Upper lobe of left lung (tissue), 4 donors: ENCODE data around the gene FBH1.

Experiments used
- EP300 ChIP-seq, 4 donors: sonication (generic); formaldehyde crosslinking; IDR thresholded peaks; one replicate each; pipeline ENCODE4 v1.5.1; 2017; ENCODE audit warnings: antibody characterized with exemption in 4 of 4, control low read depth in 2 of 4
- TF ChIP-seq, protein P1 (sequence below), 6 experiments: fragments of 450-650 bp in 4 of 6; fragments of 200-600 bp in 2 of 6; sonication (generic) in 2 of 6; IDR thresholded peaks; one replicate each; pipeline ENCODE4 v1.5.1; 2016 to 2019; ENCODE audit warnings: antibody characterized with exemption in 6 of 6

- TF ChIP-seq EP300 (IDR thresholded peaks at IDR 0.05): no peak
- TF ChIP-seq, protein P1, sequence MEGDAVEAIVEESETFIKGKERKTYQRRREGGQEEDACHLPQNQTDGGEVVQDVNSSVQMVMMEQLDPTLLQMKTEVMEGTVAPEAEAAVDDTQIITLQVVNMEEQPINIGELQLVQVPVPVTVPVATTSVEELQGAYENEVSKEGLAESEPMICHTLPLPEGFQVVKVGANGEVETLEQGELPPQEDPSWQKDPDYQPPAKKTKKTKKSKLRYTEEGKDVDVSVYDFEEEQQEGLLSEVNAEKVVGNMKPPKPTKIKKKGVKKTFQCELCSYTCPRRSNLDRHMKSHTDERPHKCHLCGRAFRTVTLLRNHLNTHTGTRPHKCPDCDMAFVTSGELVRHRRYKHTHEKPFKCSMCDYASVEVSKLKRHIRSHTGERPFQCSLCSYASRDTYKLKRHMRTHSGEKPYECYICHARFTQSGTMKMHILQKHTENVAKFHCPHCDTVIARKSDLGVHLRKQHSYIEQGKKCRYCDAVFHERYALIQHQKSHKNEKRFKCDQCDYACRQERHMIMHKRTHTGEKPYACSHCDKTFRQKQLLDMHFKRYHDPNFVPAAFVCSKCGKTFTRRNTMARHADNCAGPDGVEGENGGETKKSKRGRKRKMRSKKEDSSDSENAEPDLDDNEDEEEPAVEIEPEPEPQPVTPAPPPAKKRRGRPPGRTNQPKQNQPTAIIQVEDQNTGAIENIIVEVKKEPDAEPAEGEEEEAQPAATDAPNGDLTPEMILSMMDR (IDR thresholded peaks at IDR 0.05): no peak
Measured at GRCh38 chr10:5911670-5912069, 21.6 kb downstream of the FBH1 start.
